Anterior cingulate cortex (tissue), 58 donors: ENCODE results near the gene PLPPR3.

Source experiments
- DNase-seq, 58 donors: peaks; one replicate each; lab custom pipeline; 2025; lab: John Stamatoyannopoulos, UW

PLPPR3 gene

GRCh38 chr19:799076-799881 lies 22.5 kb downstream of the PLPPR3 start:
- no peak for DNase-seq

GRCh38 chr19:798415-799075 lies 23.2 kb downstream of the PLPPR3 start:
- DNase-seq: no peak

- DNase-seq: peak in 52 of 58 donors; percentile 23 to 85 (median 68)
These were observed 24.0 kb downstream of the PLPPR3 start for GRCh38 chr19:797528-798414.

GRCh38 chr19:796692-797527 lies 24.8 kb downstream of the PLPPR3 start, which contains the start of gene PTBP1:
Gene PTBP1 (plus strand): TSS chr19:797452. CDS start chr19:797498, 46 bp downstream.
- DNase-seq: peak; percentile 97 to 100 (median 100)

- DNase-seq: no peak
These were observed 25.8 kb downstream of the PLPPR3 start for GRCh38 chr19:795691-796581.

- DNase-seq: peak in 18 of 58 donors; percentile 5 to 49 (median 28)
These were observed 26.6 kb downstream of the PLPPR3 start for GRCh38 chr19:795073-795611.

GRCh38 chr19:793806-794205 lies 27.9 kb downstream of the PLPPR3 start:
- DNase-seq: no peak

GRCh38 chr19:792306-792885 lies 29.4 kb downstream of the PLPPR3 start:
- no peak for DNase-seq

GRCh38 chr19:791567-792305 lies 30.0 kb downstream of the PLPPR3 start:
- DNase-seq: no peak

GRCh38 chr19:791007-791566 lies 30.7 kb downstream of the PLPPR3 start:
- no peak for DNase-seq

- DNase-seq: no peak
These were observed 32.1 kb downstream of the PLPPR3 start for GRCh38 chr19:789701-790060.

- DNase-seq: no peak
These were observed 32.6 kb downstream of the PLPPR3 start for GRCh38 chr19:788983-789700.

- DNase-seq: no peak
These were observed 33.1 kb downstream of the PLPPR3 start for GRCh38 chr19:788686-788982.

- no peak for DNase-seq
These were observed 34.2 kb downstream of the PLPPR3 start for GRCh38 chr19:787536-787935.

- DNase-seq: no peak
These were observed 37.2 kb downstream of the PLPPR3 start for GRCh38 chr19:784541-784940.

- no peak for DNase-seq
These were observed 38.7 kb downstream of the PLPPR3 start for GRCh38 chr19:782878-783668.
